ENCODE results near the gene LTBP1. TPM values are rescaled to one million over a fixed set of nuclear protein-coding genes. Genes with fewer than 3 reads are reported as not detected.
A peak's percentile ranks its signal among the peaks of the same experiment; 100 is the strongest.

LTBP1 gene
- polyA plus RNA-seq, 1 donor (not counting 4 experiments of a cell fraction or from before 2014, with no cell fraction given), result 9.2 TPM

DNA sequence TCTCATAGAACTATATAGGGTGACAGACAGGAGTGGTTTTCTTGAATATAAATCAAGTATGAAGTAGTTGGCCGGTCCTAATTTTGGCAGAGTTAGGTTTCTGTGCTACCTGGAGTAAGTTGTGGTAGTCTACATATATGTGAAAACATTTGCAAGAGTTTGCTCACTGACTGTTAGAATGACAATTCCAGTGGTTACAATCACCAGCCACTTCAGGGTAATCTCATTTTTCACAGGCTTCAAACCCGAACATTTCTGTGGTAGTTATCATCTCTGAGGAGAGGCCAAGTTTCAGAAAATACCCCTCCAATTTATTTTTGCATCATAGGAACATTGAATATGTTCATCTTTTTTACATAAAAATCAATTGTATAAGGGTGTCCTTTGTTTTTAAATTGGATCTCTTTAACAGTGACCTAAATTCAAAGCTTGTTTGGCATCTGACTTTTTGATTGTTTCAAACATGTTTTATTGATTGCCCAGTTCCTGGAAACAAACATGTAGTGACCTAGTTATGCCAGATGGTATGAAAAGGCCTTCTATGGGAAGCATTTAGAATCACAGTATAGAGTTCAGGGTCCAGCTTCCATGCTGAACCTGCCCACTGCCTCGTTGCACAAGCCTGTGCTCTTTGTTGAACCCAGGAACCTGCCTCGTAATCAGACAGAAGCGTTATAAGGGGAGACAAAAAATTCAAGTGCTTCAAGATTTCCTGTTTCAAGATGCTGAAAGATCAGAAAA, 250.6 kb downstream of the LTBP1 start:
- Histone ChIP-seq H4K20me1 (ENCODE audit: control insufficient read depth, extremely low read depth, insufficient read depth, low read length) (no peaks in the 10 kb centered on the region), H3K9me3 (ENCODE audit: control insufficient read depth, low read depth, low read length) (no peaks in the 10 kb centered on the region), H3K4me3 (ENCODE audit: control insufficient read depth in 2 of 3, extremely low read depth in 1 of 3, insufficient read depth in 2 of 3, low read depth in 1 of 3, low read length in 3 of 3) (no peak overlapping the region), H2AFZ (ENCODE audit: control insufficient read depth, low read length) (no peak overlapping the region), H3K27ac (ENCODE audit: control insufficient read depth, insufficient read depth, low read length) (no peak overlapping the region), H3K4me1 (ENCODE audit: control insufficient read depth, extremely low read depth, insufficient read depth, low read length) (no peaks in the 10 kb centered on the region), H3K4me2 (ENCODE audit: control insufficient read depth, extremely low read depth, insufficient read depth, low read depth, low read length) (no peak overlapping the region), H3K9me1 (ENCODE audit: control insufficient read depth, extremely low read depth, insufficient read depth, low read length) (no peaks in the 10 kb centered on the region), H3K36me3 (ENCODE audit: control insufficient read depth in 2 of 2, extremely low read depth in 1 of 2, insufficient read depth in 2 of 2, low read length in 2 of 2) (no peaks in the 10 kb centered on the region), H3K27me3 (ENCODE audit: control insufficient read depth, extremely low read depth, insufficient read depth, low read length) (no peaks in the 10 kb centered on the region), H3K79me2 (ENCODE audit: control insufficient read depth, insufficient read depth, low read length) (no peaks in the 10 kb centered on the region), H3K9ac (ENCODE audit: control insufficient read depth, extremely low read depth, insufficient read depth, low read length) (no peak overlapping the region)
- dilution Hi-C loops (cut with MboI; ENCODE audit: extremely low pct_ligation_motif_present, low sequenced_read_pairs), result no loop called here
- DNase-seq (ENCODE audit: low read depth, low spot score) (no peak), FAIRE-seq (no peak)
- TF ChIP-seq, protein P1, sequence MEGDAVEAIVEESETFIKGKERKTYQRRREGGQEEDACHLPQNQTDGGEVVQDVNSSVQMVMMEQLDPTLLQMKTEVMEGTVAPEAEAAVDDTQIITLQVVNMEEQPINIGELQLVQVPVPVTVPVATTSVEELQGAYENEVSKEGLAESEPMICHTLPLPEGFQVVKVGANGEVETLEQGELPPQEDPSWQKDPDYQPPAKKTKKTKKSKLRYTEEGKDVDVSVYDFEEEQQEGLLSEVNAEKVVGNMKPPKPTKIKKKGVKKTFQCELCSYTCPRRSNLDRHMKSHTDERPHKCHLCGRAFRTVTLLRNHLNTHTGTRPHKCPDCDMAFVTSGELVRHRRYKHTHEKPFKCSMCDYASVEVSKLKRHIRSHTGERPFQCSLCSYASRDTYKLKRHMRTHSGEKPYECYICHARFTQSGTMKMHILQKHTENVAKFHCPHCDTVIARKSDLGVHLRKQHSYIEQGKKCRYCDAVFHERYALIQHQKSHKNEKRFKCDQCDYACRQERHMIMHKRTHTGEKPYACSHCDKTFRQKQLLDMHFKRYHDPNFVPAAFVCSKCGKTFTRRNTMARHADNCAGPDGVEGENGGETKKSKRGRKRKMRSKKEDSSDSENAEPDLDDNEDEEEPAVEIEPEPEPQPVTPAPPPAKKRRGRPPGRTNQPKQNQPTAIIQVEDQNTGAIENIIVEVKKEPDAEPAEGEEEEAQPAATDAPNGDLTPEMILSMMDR (optimal IDR thresholded peaks at IDR 0.05 in 1 of 3, IDR thresholded peaks at IDR 0.05 in 1 of 3, conservative IDR thresholded peaks at IDR 0.05 in 1 of 3; ENCODE audit: extremely low read depth in 1 of 3, insufficient read depth in 2 of 3, low read length in 3 of 3), result no peak

DNA sequence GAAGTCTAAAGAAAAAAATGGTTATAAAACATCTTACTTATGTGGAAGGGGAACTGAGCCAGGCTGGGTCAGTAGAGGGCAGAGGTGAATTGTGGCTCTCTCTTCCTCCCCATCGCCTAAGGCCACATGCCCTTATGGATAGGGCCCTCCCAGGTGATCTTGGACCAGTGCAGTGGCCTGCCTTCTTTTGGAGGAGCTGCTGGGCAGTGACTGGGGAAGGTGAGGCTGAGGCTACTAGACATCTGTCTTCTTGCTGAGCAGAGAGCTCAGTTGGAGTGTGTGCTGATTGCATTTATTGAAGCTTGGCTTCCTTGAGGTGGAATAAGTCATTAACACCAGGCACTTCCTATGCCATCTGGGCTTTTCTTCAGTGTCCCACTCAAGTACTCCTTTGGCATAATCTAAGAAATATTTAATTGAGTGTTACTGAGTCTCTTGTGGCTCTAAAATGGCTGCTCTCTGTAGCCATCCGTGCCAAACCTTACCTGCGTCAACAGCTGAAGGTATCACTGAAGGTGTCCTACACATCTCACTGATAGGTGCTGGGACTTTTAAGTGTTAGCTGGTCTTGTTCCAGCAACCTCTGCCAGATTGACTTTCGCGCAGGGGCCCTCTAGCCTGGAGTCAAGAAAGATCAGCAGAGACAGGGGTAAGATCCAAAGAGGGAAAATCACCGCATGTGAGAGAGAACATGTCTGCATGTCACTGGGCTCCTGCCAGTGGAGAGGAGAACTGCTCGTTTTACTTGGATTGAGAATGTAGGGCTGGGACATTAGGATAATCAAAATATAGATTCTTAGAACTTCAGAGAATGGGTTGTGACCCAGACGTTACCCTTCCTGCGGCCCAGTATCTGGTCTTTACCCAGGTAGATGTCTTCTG, 256.1 kb downstream of the LTBP1 start:
- dilution Hi-C loops (cut with MboI; ENCODE audit: extremely low pct_ligation_motif_present, low sequenced_read_pairs), result no loop called here

More for the DNA sequence above, 256.1 kb downstream of the LTBP1 start:
- H3K9me1 ChIP-seq (ENCODE audit: control insufficient read depth, extremely low read depth, insufficient read depth, low read length), result no peaks in the 10 kb centered on the region
- no peak overlapping the region for H3K4me2 ChIP-seq (ENCODE audit: control insufficient read depth, extremely low read depth, insufficient read depth, low read depth, low read length)
- H3K27me3 ChIP-seq (ENCODE audit: control insufficient read depth, extremely low read depth, insufficient read depth, low read length), result no peaks in the 10 kb centered on the region
- H3K4me3 ChIP-seq (ENCODE audit: control insufficient read depth in 2 of 3, extremely low read depth in 1 of 3, insufficient read depth in 2 of 3, low read depth in 1 of 3, low read length in 3 of 3), result no peak overlapping the region
- DNase-seq (ENCODE audit: low read depth, low spot score), result no peak
- no peak overlapping the region for H3K9ac ChIP-seq (ENCODE audit: control insufficient read depth, extremely low read depth, insufficient read depth, low read length)
- peak overlapping the region; percentile 26 for H2AFZ ChIP-seq (ENCODE audit: control insufficient read depth, low read length)
- no peaks in the 10 kb centered on the region for H3K79me2 ChIP-seq (ENCODE audit: control insufficient read depth, insufficient read depth, low read length)
- H4K20me1 ChIP-seq (ENCODE audit: control insufficient read depth, extremely low read depth, insufficient read depth, low read length), result no peaks in the 10 kb centered on the region
- no peak for TF ChIP-seq EZH2 (IDR thresholded peaks at IDR 0.05; ENCODE audit: low read length)
- TF ChIP-seq, protein P1 (optimal IDR thresholded peaks at IDR 0.05 in 1 of 3, IDR thresholded peaks at IDR 0.05 in 1 of 3, conservative IDR thresholded peaks at IDR 0.05 in 1 of 3; ENCODE audit: extremely low read depth in 1 of 3, insufficient read depth in 2 of 3, low read length in 3 of 3), result no peak
- no peaks in the 10 kb centered on the region for H3K4me1 ChIP-seq (ENCODE audit: control insufficient read depth, extremely low read depth, insufficient read depth, low read length)
- H3K36me3 ChIP-seq (ENCODE audit: control insufficient read depth in 2 of 2, extremely low read depth in 1 of 2, insufficient read depth in 2 of 2, low read length in 2 of 2), result no peaks in the 10 kb centered on the region
- FAIRE-seq, result no peak
- no peaks in the 10 kb centered on the region for H3K9me3 ChIP-seq (ENCODE audit: control insufficient read depth, low read depth, low read length)
- no peak overlapping the region for H3K27ac ChIP-seq (ENCODE audit: control insufficient read depth, insufficient read depth, low read length)

All from keratinocyte (primary cell).